Measurements from ENCODE around the gene TOMT. TPM values are rescaled to one million over a fixed set of nuclear protein-coding genes. Genes with fewer than 3 reads are reported as not detected.
A peak's percentile ranks its signal among the peaks of the same experiment; 100 is the strongest.

The TOMT gene
- total RNA-seq, 2 donors from 2014 or later, result not detected

GRCh38 chr11:72102631-72102945, 3.1 kb upstream of the TOMT start:
- Histone ChIP-seq H3K4me3 (ENCODE audit: low read length) (peak overlapping the region; percentile 93), H3K27me3 (ENCODE audit: control insufficient read depth, insufficient read depth, low read length, poor library complexity, severe bottlenecking) (no peaks in the 10 kb centered on the region), H3K4me1 (ENCODE audit: control insufficient read depth, insufficient read depth, low read length) (no peaks in the 10 kb centered on the region), H3K36me3 (ENCODE audit: control insufficient read depth, insufficient read depth, low read length) (peaks cover 37% of the 10 kb centered on the region), H3K27ac (ENCODE audit: low read depth, low read length) (peak overlapping the region; percentile 69), H3K9me3 (ENCODE audit: control insufficient read depth, low read length) (no peaks in the 10 kb centered on the region), H3K9ac (ENCODE audit: extremely low read depth, low read length, poor library complexity, severe bottlenecking) (peak overlapping the region; percentile 96)
- Mint-ChIP-seq H3K4me3 (peak overlapping the region; percentile 80), H3K9me3 (peaks cover 3% of the 10 kb centered on the region), H3K27me3 (ENCODE audit: insufficient read depth) (no peaks in the 10 kb centered on the region), H3K36me3 (ENCODE audit: low read depth) (peaks cover 38% of the 10 kb centered on the region), H3K27ac (peak overlapping the region; percentile 92), H3K4me1 (peaks cover 20% of the 10 kb centered on the region)
- TF ChIP-seq, protein P1, sequence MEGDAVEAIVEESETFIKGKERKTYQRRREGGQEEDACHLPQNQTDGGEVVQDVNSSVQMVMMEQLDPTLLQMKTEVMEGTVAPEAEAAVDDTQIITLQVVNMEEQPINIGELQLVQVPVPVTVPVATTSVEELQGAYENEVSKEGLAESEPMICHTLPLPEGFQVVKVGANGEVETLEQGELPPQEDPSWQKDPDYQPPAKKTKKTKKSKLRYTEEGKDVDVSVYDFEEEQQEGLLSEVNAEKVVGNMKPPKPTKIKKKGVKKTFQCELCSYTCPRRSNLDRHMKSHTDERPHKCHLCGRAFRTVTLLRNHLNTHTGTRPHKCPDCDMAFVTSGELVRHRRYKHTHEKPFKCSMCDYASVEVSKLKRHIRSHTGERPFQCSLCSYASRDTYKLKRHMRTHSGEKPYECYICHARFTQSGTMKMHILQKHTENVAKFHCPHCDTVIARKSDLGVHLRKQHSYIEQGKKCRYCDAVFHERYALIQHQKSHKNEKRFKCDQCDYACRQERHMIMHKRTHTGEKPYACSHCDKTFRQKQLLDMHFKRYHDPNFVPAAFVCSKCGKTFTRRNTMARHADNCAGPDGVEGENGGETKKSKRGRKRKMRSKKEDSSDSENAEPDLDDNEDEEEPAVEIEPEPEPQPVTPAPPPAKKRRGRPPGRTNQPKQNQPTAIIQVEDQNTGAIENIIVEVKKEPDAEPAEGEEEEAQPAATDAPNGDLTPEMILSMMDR (conservative IDR thresholded peaks at IDR 0.05), result no peak
- no peak for DNase-seq
- 6 to 7% methylated on average over 6 to 9 of the region's 9 CpGs for WGBS, 2 experiments (ENCODE audit: insufficient coverage in 1 of 2, insufficient read length in 1 of 2)

DNA sequence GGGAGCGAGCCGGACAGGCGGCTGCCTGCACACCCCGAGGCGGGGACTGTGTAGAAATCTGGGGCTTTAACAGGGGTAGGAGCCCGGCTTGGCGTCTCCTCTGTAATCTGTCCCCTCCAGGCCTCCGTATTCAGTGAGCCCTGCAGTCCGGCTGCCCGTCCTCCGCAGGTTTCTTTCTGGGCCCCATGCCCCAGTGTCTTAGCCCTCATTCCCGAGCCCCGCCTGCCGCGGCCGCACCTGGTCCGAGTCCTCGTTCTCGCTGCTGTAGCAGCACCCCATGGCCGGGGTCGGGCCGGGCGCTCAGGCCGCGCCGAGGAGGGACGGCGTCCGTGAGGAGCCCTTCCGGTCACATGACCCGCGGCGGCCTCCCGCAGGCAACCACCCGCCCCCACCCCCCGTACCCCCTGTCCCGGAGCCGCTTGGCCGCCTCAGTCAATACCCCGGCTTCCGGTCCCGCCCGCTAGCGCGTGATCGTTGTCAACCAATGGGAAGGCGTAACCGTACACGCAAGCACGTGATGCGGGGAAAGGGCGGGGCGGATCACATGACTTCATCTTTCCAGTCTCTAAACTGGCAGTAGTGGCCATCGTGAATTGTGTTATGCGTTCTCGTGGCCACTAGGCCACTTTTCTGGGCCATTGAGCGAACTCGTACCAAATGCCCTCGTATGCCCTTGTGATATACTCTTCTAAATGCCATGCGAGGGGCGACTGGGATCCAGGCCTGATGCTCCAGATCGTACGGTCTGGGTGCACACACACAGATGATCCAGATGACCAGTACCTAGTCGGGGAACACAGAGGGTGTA, 2.6 kb upstream of the TOMT start, which contains the start of gene LAMTOR1:
Gene LAMTOR1, minus strand, starts transcription at position 352 of the 808 bp plus-strand sequence. Its CDS starts 73 bp downstream, at position 279.
- TF ChIP-seq, protein P1 (conservative IDR thresholded peaks at IDR 0.05), result peak; percentile 73
- Histone ChIP-seq H3K27ac (ENCODE audit: low read depth, low read length) (peak within 1 kb of the TSS; percentile 71), H3K4me1 (ENCODE audit: control insufficient read depth, insufficient read depth, low read length) (no peaks in the 10 kb centered on the region), H3K9me3 (ENCODE audit: control insufficient read depth, low read length) (no peaks in the 10 kb centered on the region), H3K9ac (ENCODE audit: extremely low read depth, low read length, poor library complexity, severe bottlenecking) (peak within 1 kb of the TSS; percentile 96), H3K27me3 (ENCODE audit: control insufficient read depth, insufficient read depth, low read length, poor library complexity, severe bottlenecking) (no peaks in the 10 kb centered on the region), H3K36me3 (ENCODE audit: control insufficient read depth, insufficient read depth, low read length) (peaks cover 32% of the 10 kb centered on the region), H3K4me3 (ENCODE audit: low read length) (peak within 1 kb of the TSS; percentile 93)
- peak within 1 kb of the TSS; percentile 92 for H3K27ac Mint-ChIP-seq
- H3K4me1 Mint-ChIP-seq, result peaks cover 20% of the 10 kb centered on the region
- H3K9me3 Mint-ChIP-seq, result peaks cover 3% of the 10 kb centered on the region
- H3K4me3 Mint-ChIP-seq, result peak within 1 kb of the TSS; percentile 80
- peaks cover 32% of the 10 kb centered on the region for H3K36me3 Mint-ChIP-seq (ENCODE audit: low read depth)
- DNase-seq, result peak; percentile 100
- whole genome bisulfite sequencing, 2 experiments (ENCODE audit: insufficient coverage in 1 of 2, insufficient read length in 1 of 2), result 5 to 17% methylated on average over 23 to 64 of the region's 64 CpGs
- no peaks in the 10 kb centered on the region for H3K27me3 Mint-ChIP-seq (ENCODE audit: insufficient read depth)

DNA sequence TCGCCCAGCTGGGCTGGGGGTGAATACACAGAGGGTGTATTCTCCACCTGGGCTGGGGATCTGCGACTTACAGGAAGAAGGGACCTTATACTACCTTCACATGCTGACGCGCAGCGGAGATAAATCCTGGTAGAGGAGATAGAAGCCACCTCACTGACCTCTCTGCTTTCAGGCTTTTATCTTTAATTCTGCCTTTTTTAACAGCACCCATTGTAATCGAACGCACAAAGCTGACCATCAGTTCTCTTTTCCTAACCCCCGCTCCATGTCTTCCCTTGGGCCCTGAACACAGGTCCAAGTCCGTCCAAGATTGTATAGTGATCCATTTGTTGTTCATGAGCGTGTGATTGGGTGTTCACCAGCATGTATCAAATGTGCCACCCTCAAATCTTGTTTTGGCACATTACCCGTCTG, 2.0 kb upstream of the TOMT start:
- Mint-ChIP-seq H3K4me1 (peaks cover 20% of the 10 kb centered on the region), H3K4me3 (peak overlapping the region; percentile 80), H3K36me3 (ENCODE audit: low read depth) (peaks cover 26% of the 10 kb centered on the region), H3K27me3 (ENCODE audit: insufficient read depth) (no peaks in the 10 kb centered on the region), H3K9me3 (peaks cover 3% of the 10 kb centered on the region), H3K27ac (peak overlapping the region; percentile 92)
- Histone ChIP-seq H3K4me3 (ENCODE audit: low read length) (peak overlapping the region; percentile 74), H3K27me3 (ENCODE audit: control insufficient read depth, insufficient read depth, low read length, poor library complexity, severe bottlenecking) (no peaks in the 10 kb centered on the region), H3K36me3 (ENCODE audit: control insufficient read depth, insufficient read depth, low read length) (peaks cover 26% of the 10 kb centered on the region), H3K9me3 (ENCODE audit: control insufficient read depth, low read length) (no peaks in the 10 kb centered on the region), H3K27ac (ENCODE audit: low read depth, low read length) (peak overlapping the region; percentile 71), H3K4me1 (ENCODE audit: control insufficient read depth, insufficient read depth, low read length) (no peaks in the 10 kb centered on the region), H3K9ac (ENCODE audit: extremely low read depth, low read length, poor library complexity, severe bottlenecking) (no peak overlapping the region)
- no peak for DNase-seq
- WGBS, 2 experiments (ENCODE audit: insufficient coverage in 1 of 2, insufficient read length in 1 of 2), result 90 to 93% methylated on average over 3 to 11 of the region's 11 CpGs
- TF ChIP-seq, protein P1 (conservative IDR thresholded peaks at IDR 0.05), result peak; percentile 57

All from endodermal cell (in vitro differentiated cells).